Myocyte (in vitro differentiated cells): ENCODE data around the gene KDM5A. TPM values are rescaled to one million over a fixed set of nuclear protein-coding genes. Genes with fewer than 3 reads are reported as not detected.
"Not testable (repeated sequence)": the region's sequence is repeated elsewhere in the genome, so short reads cannot be mapped to it uniquely, and the experiment has no call there.

Experiments used
- DNase-seq: peaks from one replicate; pipeline ENCODE4 v3.0.0-alpha.2; 2012; ENCODE audit warnings: low read depth
- polyA plus RNA-seq: library from polyadenylated mRNA; unstranded; fragments of >200 nt; gene quantifications from one replicate; pipeline ENCODE4 v1.2.1, GENCODE V29; 2012; ENCODE audit warnings: missing spikeins
- total RNA-seq: library from RNA; depleted of rRNA; stranded (reverse); fragments of >200 nt; gene quantifications from 2 replicates; pipeline ENCODE4 v1.2.3, GENCODE V29; 2014

KDM5A gene
- 35.1 and 55.9 TPM in 2 replicates for total RNA-seq
- 16.6 TPM for polyA plus RNA-seq

DNA sequence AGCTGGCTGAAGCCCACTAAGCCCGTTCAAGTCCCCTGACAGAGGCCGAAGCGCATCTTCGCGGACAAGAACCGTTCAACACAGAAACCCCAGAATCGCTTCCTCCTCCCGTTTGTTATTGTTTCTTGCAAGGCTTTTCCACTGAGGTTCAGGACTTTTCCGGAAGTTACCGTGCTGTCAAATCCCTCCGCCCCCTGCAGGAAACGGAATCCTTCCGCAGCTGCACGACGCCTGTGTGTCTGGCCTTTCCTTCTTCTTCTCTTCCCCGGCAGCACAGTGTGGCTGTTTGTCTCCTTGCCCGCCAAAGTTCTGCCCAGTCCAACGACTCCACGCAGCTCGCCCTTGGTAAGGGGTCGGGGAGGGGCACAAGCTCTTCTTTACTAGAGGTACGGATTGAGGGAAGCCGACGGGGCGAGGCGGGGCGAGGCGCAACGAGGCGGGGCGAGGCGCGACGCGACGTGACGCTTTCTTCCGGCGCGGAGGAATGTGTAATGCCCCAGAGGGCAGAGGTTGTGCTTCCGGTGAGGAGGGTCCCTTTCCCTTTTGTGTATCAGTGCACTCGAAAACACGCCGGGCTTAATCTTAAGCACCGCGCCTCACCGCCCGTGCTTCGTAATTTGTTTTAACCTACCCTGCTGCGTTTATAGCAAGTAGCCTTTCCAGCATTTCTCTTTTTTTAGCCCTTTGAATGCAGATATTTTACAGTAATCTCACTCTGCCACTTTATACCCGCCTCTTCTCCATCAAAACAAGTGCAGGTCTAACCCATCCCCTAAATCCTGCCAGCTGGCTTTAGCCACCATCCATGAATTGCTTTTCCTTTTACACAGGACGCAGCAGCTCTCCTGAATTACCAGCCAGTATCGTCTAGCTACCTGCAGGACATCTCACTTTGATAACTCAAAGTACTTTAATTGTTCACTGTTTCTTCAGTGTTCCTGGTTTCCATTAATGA lies at the start of gene KDM5A:
KDM5A (minus strand) TSS at position 179 of the 955 bp plus-strand sequence. CDS start 229 bp downstream, outside the sequence.
- DNase-seq = peak; percentile 95

DNA sequence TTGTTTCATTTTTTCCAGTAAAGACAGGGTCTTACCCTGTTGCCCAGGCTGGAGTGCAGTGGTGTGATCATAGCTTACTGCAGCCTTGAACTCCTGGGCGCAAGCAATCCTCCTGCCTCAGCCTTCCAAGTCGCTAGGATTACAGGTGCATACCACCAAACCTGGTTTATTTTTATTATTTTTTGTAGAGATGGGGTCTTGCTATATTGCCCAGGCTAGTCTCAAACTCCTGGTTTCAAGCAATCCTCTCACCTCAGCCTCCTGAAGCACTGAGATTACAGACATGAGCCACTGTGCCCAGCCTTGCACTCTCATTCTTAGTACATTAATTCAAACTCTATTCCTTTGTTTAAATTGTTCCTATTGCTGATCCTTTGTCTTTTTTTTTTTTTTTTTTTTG lies 46.6 kb upstream of the KDM5A start:
- not testable (repeated sequence) for DNase-seq

DNA sequence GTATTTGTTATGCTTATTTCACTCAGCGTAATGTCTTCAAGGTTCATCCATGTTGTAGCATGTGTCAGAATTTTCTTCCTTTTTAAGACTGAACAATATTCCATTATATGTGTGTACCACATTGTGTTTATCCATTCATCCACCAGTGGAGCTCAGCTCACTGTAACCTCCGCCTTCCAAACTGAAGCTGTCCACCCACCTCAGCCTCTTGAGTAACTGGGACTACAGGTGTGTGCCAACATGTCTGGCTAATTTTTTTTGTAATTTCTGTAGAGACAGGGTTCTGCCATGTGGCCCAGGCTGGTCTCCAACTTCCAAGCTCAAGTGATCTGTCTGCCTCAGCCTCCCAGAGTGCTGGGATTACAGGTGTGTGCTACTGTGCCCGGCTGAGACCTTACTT lies 33.4 kb upstream of the KDM5A start:
- DNase-seq = no peak

DNA sequence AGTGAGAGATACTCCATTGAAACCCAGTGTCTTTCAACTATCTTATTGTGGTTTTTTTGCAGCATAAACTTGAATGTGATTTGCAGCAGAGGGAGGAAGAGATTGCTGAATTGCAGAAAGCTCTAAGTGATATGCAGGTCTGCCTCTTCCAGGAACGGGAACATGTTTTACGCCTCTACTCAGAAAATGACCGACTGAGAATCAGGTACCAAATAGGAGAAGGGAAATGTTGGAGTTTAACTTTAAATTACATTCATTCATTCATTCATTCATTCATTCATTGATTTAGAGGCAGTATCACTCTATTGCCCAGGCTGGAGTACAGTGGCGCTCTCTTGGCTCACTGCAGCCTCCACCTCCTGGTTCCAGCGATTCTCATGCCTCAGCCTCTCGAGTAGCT lies 29.3 kb upstream of the KDM5A start:
- no peak for DNase-seq

DNA sequence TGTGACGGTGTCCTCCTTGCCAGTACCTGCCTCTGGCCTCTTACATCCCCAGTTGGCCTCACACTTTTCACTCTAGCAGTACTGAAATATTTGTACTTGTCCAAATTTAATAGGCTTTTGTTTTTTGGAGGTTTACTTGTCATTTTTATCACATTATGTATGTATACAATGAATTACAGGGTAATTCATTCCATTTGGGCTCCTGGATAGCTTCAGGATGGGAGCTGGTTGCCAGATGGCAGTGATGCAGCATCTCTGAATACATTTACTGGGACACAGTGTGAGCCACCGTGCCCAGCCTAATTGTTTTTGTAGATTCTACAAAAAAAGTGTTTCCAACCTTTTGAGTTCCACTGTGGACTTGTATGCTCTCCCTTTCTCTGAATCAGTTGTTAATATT lies 25.7 kb upstream of the KDM5A start:
- DNase-seq = no peak

DNA sequence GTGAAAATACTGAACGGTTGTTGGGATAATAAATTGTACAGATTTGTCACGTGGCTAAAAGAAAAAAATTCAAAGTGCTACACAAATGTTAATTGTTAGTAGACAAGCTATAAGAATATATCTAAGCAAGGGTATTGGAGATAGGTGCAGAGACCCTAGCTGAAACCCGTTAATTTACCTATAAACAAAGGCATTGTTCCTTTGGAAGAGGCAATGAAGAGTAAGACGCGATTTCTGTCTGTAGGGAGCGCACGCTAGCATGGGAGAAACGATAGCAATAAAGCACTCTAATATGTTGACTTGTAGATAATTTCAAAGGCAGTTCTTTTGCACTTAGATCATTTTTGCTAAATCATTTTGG lies 12.9 kb upstream of the KDM5A start:
- peak; percentile 30 for DNase-seq

DNA sequence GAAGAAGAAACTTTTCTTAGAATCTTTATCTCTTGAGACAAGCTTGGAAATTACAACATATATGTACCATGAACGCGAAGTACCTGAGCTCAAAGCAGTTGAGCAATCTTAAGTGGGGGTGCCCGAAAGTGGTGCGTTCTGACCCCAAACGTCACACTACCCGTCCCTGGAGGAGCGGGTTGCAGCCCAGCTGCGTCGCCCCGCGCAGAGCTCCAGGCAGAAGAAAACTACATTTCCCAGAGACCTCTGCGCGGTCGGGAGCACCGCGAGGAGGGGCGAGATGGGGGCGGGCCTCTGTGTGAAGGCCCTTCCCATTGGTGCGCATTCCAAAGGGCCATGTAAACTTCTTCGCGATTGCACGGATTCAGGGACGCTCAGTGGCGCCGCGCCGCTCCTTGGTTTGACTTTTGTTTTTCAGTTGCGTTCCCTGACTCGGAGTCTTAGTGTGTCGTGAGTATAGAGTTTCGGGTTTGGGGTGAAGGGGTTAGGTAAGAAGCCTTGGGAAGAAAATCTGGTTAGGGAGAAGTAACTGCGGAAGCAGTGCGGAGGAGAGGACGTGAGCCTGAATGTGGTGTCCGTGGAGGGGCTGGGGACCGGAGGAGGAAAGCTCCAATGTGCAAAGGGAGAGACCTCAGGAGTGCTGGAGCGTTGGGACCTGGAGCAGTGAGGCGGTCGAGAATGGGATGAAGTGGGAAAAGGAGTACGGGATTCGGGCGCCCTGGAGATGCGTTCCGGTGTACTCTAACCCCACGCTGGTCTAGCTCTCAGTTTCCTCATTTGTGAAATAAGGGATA lies 12.3 kb upstream of the KDM5A start, which contains the start of gene CCDC77:
CCDC77 (plus strand) TSS at position 410 of the 794 bp plus-strand sequence. CDS start 7,740 bp downstream, outside the sequence.
- DNase-seq = peak; percentile 95

DNA sequence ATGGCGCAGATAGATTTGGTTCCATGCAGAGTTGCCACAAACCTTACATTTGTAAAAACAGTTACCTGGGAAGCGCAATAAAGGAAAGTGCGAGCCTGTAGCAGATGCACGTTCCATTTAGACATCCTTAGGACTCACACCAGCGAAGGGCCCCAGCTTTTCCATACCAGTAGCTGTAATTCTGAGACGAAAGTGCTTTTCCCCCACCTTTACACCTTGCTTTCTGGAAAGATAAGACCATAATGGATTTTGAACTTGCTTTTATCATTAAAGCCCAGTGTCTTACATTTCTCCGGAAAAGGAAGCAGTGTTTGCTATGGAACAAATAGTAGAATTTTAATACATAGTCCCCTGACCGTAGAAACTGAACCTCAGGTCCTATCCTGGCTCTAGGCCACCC lies 11.7 kb upstream of the KDM5A start:
- no peak for DNase-seq

DNA sequence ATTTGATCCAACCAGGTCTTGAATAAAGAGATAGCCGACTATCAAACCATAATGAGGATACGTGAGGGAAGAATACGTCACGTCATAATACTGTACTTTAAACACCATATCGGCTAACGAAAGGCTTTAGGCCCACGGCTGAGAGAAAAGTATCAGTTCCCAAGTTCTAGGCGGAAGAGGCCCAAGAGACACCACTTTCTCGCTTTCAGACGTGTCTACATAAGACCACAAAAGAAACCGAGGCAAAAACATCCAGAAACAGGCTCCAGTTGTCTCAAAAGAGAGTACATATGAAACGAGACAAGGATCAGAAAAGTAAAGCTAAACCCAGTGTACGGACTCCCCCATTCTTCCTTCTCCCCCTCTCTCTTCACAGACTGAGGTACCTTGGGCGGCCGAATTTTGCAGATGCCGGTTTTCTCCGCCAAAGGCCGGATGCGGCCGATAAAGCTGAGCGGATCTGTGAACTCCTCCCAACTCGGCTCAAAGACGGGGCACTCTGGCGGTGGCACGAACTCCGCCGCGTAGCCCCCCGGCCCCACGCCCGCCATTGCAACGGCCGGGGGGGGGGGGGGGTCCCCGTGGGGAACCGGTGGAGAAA lies 479 bp downstream of the KDM5A start:
- DNase-seq = peak; percentile 23

DNA sequence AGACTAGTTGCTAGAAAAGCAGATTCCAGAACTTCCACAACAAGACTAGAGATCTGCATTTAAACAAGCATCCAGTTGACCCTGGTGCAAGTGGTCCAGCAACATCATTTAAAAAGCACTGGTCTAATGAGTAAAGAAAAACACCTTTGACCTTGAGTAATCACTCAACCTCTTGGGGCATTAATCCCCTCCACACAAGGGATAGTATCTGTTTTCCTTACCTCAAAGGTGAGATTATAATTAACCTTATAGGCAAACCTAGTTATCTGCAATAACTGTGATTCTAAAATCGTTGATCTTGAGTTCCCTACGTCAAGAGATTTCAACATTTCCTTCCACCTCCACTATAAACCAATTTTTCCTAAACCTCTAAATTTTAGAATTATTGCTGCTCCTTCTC lies 1.1 kb downstream of the KDM5A start:
- no peak for DNase-seq

DNA sequence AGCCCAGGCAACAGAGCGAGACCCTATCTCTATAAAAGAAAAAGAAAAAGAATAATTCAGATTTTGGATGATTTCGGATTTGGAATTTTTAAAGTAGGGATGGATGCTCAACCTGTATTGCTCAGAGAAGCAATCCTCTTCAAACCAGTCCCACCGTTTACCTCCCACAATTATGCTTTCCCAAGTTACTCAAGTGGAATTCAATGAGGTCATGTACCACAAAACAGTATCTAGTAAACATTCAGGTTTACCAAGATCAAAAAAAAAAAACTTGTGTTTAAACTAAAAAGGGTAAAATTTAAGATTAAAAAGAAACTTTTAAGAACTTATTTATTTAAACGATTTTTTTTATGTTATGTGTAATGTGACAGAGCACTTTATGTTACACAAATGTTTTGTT lies 2.5 kb downstream of the KDM5A start:
- DNase-seq = peak; percentile 18

DNA sequence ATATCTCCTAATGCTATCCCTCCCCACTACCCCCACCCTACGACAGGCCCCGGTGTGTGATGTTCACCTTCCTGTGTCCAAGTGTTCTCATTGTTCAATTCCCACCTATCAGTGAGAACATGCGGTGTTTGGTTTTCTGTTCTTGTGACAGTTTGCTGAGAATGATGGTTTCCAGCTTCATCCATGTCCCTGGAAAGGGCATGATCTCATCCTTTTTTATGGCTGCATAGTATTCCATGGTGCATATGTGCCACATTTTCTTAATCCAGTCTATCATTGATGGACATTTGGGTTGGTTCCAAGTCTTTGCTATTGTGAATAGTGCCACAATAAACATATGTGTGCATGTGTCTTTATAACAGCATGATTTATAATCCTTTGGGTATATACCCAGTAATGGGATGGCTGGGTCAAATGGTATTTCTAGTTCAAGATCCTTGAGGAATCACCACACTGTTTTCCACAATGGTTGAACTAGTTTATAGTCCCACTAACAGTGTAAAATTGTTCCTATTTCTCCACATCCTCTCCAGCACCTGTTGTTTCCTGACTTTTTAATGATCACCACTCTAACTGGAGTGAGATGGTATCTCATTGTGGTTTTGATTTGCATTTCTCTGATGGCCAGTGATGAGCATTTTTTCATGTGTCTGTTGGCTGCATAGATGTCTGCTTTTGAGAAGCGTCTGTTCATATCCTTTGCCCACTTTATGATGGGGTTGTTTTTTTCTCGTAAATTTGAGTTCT lies 18.2 kb downstream of the KDM5A start:
- not testable (repeated sequence) for DNase-seq

DNA sequence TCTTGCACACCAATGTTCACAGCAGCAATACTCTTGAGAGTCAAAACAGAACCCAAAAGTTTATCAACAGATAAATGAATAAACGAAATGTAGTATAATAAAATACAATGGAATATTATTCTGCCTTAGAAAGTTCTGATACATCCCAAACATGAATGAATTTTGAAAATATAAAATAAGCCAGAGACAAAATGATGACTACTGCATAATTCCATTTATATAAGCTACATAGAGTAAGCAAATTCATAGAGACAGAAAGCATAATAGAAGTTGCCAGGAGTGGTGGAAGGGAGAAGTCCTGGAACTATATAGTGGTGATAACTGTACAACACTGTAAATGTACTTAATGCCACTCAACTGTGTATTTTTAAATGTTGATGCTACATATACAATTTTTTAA lies 21.1 kb downstream of the KDM5A start:
- DNase-seq = no peak

DNA sequence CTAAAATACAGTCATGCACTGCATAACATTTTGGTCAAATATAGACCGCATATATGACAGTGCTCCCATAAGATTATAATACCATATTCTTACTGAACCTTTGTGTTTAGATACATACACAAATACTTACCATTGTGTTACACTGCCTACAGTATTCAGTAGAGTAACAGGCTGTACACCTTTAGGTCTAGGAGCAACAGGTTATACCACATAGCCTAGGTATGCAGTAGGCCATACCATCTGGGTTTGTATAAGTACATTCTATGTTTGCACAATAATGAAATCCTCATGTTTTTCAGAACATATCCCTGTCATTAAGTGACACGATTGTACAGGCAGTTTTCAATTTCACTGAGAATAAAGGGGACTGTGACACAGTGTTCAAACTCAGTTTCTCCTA lies 22.3 kb downstream of the KDM5A start:
- DNase-seq = no peak

DNA sequence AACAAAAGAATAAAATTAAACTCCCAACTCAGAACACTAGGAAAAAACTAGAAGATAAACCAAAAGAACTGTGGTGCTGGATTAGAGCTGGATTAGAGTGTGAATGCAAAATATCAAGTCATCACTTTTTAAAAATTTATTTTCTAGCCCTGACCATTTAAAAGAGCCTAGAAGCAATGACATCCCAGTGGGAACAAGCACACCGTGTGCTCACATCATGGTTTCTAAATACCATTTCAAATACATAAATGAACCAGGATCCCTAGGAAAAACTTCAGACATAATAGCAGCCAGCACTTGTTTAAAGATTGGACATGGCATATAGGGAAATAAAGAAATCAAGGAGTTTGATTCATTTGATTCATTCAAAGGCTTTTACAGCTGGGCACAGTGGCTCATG lies 30.0 kb downstream of the KDM5A start:
- no peak for DNase-seq

DNA sequence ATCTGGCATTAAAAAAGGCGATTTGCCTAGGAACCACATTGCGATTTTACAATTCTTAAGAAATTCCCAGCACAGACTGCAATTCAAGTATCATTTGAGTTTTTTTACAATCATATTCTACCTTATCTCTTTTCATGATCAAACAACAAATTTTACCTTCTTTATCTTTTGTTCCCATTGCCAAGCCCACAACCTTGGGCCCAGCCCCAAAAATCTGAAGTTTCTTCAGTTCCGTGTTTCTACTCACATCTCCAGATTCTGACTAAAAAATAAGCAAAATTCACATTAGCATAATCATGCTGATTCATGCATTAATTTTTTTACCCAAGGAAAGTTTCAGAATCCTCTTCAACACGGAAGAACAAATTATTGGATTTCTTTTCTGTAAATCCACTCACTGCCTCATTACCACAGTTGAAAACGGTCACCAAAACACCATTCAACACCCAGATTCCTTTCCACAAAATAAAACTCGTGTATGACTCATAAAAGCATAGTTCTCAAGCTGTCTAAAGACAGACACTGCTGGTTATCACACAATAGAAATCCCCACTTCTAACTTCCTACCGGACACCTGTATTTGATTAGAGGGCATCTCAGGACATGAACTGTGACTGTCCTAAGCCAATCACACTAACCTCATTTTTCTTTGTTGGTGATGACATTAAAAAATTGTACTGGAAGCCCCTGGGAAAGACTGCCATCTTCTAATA lies 32.7 kb downstream of the KDM5A start:
- DNase-seq = peak; percentile 33

DNA sequence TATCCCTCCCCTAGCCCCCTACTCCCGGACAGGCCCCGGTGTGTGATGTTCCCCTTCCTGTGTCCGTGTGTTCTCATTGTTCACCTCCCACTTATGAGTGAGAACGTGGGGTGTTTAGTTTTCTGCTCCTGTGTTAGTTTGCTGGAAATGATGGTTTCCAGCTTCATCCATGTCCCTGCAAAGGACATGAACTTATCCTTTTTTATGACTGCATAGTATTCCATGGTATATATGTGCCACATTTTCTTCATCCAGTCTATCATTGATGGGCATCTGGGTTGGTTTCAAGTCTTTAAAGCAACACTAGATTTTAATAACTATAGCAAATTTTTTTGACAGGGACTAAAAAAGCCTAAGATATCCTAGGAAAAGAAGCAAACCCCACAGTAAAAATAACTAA lies 37.9 kb downstream of the KDM5A start:
- DNase-seq = not testable (repeated sequence)

DNA sequence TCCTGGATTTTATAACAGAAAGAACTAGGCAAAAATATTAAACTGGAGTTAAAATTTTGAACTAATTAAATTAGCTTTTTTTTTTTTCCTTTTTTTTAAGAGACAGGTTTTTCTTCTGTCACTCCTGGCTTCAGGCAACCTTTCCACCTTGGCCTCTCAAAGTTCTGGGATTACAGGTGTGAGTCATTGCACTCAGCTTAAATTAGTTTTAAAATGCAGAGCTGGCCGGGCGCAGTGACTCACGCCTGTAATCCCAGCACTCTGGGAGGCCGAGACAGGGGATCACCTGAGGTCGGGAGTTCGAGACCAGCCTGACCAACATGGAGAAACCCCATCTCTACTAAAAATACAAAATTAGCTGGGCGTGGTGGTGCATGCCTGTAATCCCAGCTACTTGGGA lies 39.5 kb downstream of the KDM5A start:
- DNase-seq = not testable (repeated sequence)

DNA sequence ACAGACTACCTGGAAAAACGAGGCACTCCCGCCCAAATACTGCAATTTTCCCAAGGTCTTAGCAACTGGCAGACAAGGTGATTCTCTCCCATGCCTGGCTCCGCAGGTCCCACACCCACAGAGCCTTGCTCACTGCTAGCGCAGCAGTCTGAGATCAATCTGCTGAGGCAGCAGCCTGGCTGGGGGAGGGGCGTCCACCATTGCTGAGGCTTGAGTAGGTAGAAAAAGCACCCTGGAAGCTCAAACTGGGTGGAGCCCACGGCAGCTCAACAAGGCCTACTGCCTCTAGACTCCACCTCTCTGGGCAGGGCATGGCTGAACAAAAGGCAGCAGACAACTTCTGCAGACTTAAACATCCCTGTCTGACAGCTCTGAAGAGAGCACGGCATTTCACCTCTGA lies 46.1 kb downstream of the KDM5A start:
- not testable (repeated sequence) for DNase-seq

DNA sequence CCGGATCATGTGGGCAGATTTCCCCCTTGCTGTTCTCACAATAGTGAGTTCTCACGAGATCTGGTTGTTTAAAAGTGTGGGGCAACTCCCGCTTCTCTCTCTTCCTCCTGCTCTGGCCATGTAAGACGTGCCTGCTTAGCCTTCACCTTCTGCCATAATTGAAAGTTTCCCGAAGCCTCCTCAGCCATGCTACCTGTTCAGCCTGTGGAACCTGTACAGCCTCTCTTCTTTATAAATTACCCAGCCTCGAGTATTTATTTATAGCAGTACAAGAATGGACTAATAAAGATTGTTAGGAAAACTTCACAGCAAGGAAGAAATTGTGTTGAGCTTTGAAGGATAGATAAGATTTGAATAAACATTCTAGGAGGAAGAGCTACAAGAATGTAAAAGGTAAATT lies 52.1 kb downstream of the KDM5A start:
- DNase-seq = no peak
